H9 (cell line): Measurements from ENCODE around the gene AASS. TPM values are rescaled to one million over a fixed set of nuclear protein-coding genes. Genes with fewer than 3 reads are reported as not detected.

ENCODE experiments used
- DNase-seq: peaks from one replicate; pipeline ENCODE4 v3.0.0-alpha.2; 2017
- H2AFZ ChIP-seq: one replicate; pipeline ENCODE4 v1.6.1; 2013; ENCODE audit warnings: mild to moderate bottlenecking, low read length, control low read depth, moderate library complexity
- H2AK5ac ChIP-seq: 2 replicates; pipeline ENCODE4 v1.6.1; 2013; ENCODE audit warnings: low read length, control low read depth, mixed read lengths; ENCODE audit not compliant: insufficient read length
- H2BK120ac ChIP-seq: one replicate; pipeline ENCODE4 v1.6.1; 2013; ENCODE audit warnings: low read depth, mild to moderate bottlenecking, low read length, control low read depth, inconsistent platforms; ENCODE audit not compliant: poor library complexity, severe bottlenecking
- H2BK12ac ChIP-seq: 2 replicates; pipeline ENCODE4 v1.6.1; 2013; ENCODE audit warnings: low read length, control low read depth, mixed read lengths, low read depth; ENCODE audit not compliant: insufficient read length
- H2BK15ac ChIP-seq: 2 replicates; pipeline ENCODE4 v1.6.1; 2013; ENCODE audit warnings: low read depth, low read length, control low read depth
- H2BK20ac ChIP-seq: one replicate; pipeline ENCODE4 v1.6.1; 2013; ENCODE audit warnings: low read depth, mild to moderate bottlenecking, low read length, control low read depth, inconsistent platforms; ENCODE audit not compliant: poor library complexity, severe bottlenecking
- H2BK5ac ChIP-seq: 2 replicates; pipeline ENCODE4 v1.6.1; 2013; ENCODE audit warnings: low read length, control low read depth, mixed read lengths; ENCODE audit not compliant: insufficient read length
- H3K14ac ChIP-seq: 2 replicates; pipeline ENCODE4 v1.6.1; 2013; ENCODE audit warnings: low read length, control low read depth; ENCODE audit not compliant: insufficient read depth
- H3K18ac ChIP-seq: 2 replicates; pipeline ENCODE4 v1.6.1; 2013; ENCODE audit warnings: low read depth, mild to moderate bottlenecking, mixed read lengths, low read length, control low read depth; ENCODE audit not compliant: insufficient read length
- H3K23ac ChIP-seq: 2 replicates; pipeline ENCODE4 v1.6.1; 2013; ENCODE audit warnings: low read length, control low read depth, mixed read lengths, low read depth; ENCODE audit not compliant: insufficient read length
- H3K23me2 ChIP-seq: 2 replicates; pipeline ENCODE4 v1.6.1; 2013; ENCODE audit warnings: low read depth, mild to moderate bottlenecking, mixed read lengths, low read length, control low read depth; ENCODE audit not compliant: insufficient read length, poor library complexity, severe bottlenecking
- H3K27ac ChIP-seq: 2 replicates; pipeline ENCODE4 v1.5.1; 2013; ENCODE audit warnings: low read length, control low read depth, mixed read lengths, low read depth; ENCODE audit not compliant: insufficient read length
- H3K27me3 ChIP-seq: 2 replicates; pipeline ENCODE4 v1.6.1; 2013; ENCODE audit warnings: low read length, control low read depth, inconsistent platforms; ENCODE audit not compliant: insufficient read depth
- H3K4ac ChIP-seq: 2 replicates; pipeline ENCODE4 v1.6.1; 2013; ENCODE audit warnings: low read depth, mild to moderate bottlenecking, control low read depth, inconsistent platforms, low read length, moderate library complexity
- H3K4me1 ChIP-seq: 2 replicates; pipeline ENCODE4 v1.6.1; 2013; ENCODE audit warnings: low read length, control low read depth, inconsistent platforms; ENCODE audit not compliant: insufficient read depth
- H3K4me2 ChIP-seq: 2 replicates; pipeline ENCODE4 v1.6.1; 2013; ENCODE audit warnings: low read length, control low read depth, mixed read lengths; ENCODE audit not compliant: insufficient read length, insufficient read depth
- H3K56ac ChIP-seq: 2 replicates; pipeline ENCODE4 v1.6.1; 2013; ENCODE audit warnings: low read depth, mild to moderate bottlenecking, mixed read lengths, low read length, control low read depth; ENCODE audit not compliant: insufficient read length
- H3K79me1 ChIP-seq: 2 replicates; pipeline ENCODE4 v1.6.1; 2013; ENCODE audit warnings: low read depth, mild to moderate bottlenecking, moderate library complexity, low read length, control low read depth, inconsistent platforms; ENCODE audit not compliant: insufficient read depth, poor library complexity, severe bottlenecking
- H3K79me2 ChIP-seq: 2 replicates; pipeline ENCODE4 v1.6.1; 2013; ENCODE audit warnings: low read length, control low read depth, inconsistent platforms; ENCODE audit not compliant: insufficient read depth
- H3K9ac ChIP-seq: 2 replicates; pipeline ENCODE4 v1.6.1; 2013; ENCODE audit warnings: low read length, control low read depth, mixed read lengths; ENCODE audit not compliant: insufficient read length; ENCODE audit errors: extremely low read depth
- H3K9me3 ChIP-seq: one replicate; pipeline ENCODE4 v1.6.1; 2013; ENCODE audit warnings: low read depth, low read length, inconsistent platforms; ENCODE audit not compliant: control insufficient read depth
- H3T11ph ChIP-seq: one replicate; pipeline ENCODE4 v1.6.1; 2013; ENCODE audit warnings: mild to moderate bottlenecking, low read length, control low read depth, inconsistent platforms
- H4K20me1 ChIP-seq: one replicate; pipeline ENCODE4 v1.6.1; 2013; ENCODE audit not compliant: control insufficient read depth, insufficient read length, insufficient read depth
- H4K5ac ChIP-seq: 2 replicates; pipeline ENCODE4 v1.6.1; 2013; ENCODE audit warnings: low read depth, mild to moderate bottlenecking, mixed read lengths, low read length, control low read depth; ENCODE audit not compliant: insufficient read length
- H4K8ac ChIP-seq: replicated peaks from 2 replicates; pipeline ENCODE4 v1.6.1; 2013; ENCODE audit warnings: low read length, control low read depth, mixed read lengths, low read depth; ENCODE audit not compliant: insufficient read length
- H4K91ac ChIP-seq: 2 replicates; pipeline ENCODE4 v1.6.1; 2013; ENCODE audit warnings: low read depth, mild to moderate bottlenecking, moderate library complexity, mixed read lengths, low read length, control low read depth; ENCODE audit not compliant: insufficient read length
- H3K27ac Mint-ChIP-seq, 3 experiments: 2 replicates in 2 of 3; 3 replicates in 1 of 3; pipeline ENCODE4 v1.8.0; 2020 to 2021; ENCODE audit warnings: mixed read lengths in 3 of 3, mild to moderate bottlenecking in 1 of 3, moderate library complexity in 1 of 3
- H3K27me3 Mint-ChIP-seq: 2 replicates; pipeline ENCODE4 v1.8.0; 2021; ENCODE audit warnings: low read depth, mild to moderate bottlenecking, moderate library complexity, mixed read lengths
- H3K36me3 Mint-ChIP-seq, 3 experiments: 2 replicates in 2 of 3; 3 replicates in 1 of 3; pipeline ENCODE4 v1.8.0; 2020 to 2021; ENCODE audit warnings: low read depth in 3 of 3, mixed read lengths in 3 of 3; ENCODE audit not compliant: insufficient read depth in 1 of 3
- H3K4me1 Mint-ChIP-seq, 2 experiments: 2 replicates each; pipeline ENCODE4 v1.8.0; 2020; ENCODE audit warnings: mixed read lengths in 2 of 2
- H3K4me3 Mint-ChIP-seq, 2 experiments: 2 replicates in 1 of 2; 3 replicates in 1 of 2; pipeline ENCODE4 v1.8.0; 2020 to 2021; ENCODE audit warnings: mild to moderate bottlenecking in 2 of 2, mixed read lengths in 2 of 2, moderate library complexity in 1 of 2
- H3K9me3 Mint-ChIP-seq, 2 experiments: 2 replicates in 1 of 2; 3 replicates in 1 of 2; pipeline ENCODE4 v1.8.0; 2020; ENCODE audit warnings: mild to moderate bottlenecking in 2 of 2, mixed read lengths in 2 of 2, moderate library complexity in 1 of 2
- WGBS: extraction: QIAGEN DNeasy Blood & Tissue Kit; methylation state at CpG from one replicate; pipeline ENCODE4 v1.1.7; 2013; ENCODE audit warnings: missing lambda C conversion rate, low lambda C conversion rate, mixed read lengths; ENCODE audit not compliant: insufficient read length; ENCODE audit errors: extremely low coverage; 5-methylcytosine and 5-hydroxymethylcytosine counted together
- total RNA-seq: library from RNA; stranded (reverse); gene quantifications from 2 replicates; pipeline ENCODE4 v1.2.1, GENCODE V29; 2021
- TF ChIP-seq, protein P1 (sequence below): fragments of 200-600 bp; sonication (generic); conservative IDR thresholded peaks from 3 replicates; pipeline ENCODE4 v1.8.0; 2021; ENCODE audit warnings: antibody characterized with exemption, mild to moderate bottlenecking

The AASS gene
- total RNA-seq, 1 experiment from 2014 or later = 398 TPM

GRCh38 chr7:122148878-122149277, 4.8 kb upstream of the AASS start:
- Histone ChIP-seq H4K5ac (no peak overlapping the region), H3K4ac (no peak overlapping the region), H3K27ac (peak overlapping the region; percentile 91), H3K23me2 (peaks cover 6% of the 10 kb centered on the region), H3K79me1 (no peaks in the 10 kb centered on the region), H2BK5ac (no peak overlapping the region), H2AFZ (no peak overlapping the region), H3K9ac (no peak overlapping the region), H2BK120ac (no peak overlapping the region), H3T11ph (no peak overlapping the region), H3K23ac (no peak overlapping the region), H4K91ac (no peak overlapping the region), H3K18ac (no peak overlapping the region), H3K79me2 (peaks cover 13% of the 10 kb centered on the region; the same call in 1 of the 2 replicates), H4K8ac (no peak overlapping the region), H2BK12ac (no peak overlapping the region), H3K4me1 (peaks cover 17% of the 10 kb centered on the region), H4K20me1 (no peaks in the 10 kb centered on the region), H3K9me3 (no peaks in the 10 kb centered on the region), H2AK5ac (no peak overlapping the region), H2BK20ac (no peak overlapping the region), H2BK15ac (no peak overlapping the region), H3K27me3 (no peaks in the 10 kb centered on the region), H3K4me2 (peak overlapping the region; percentile 7), H3K56ac (no peak overlapping the region), H3K14ac (no peak overlapping the region)
- no CpG with 5 or more reads among the region's 2 CpGs for WGBS
- TF ChIP-seq, protein P1, sequence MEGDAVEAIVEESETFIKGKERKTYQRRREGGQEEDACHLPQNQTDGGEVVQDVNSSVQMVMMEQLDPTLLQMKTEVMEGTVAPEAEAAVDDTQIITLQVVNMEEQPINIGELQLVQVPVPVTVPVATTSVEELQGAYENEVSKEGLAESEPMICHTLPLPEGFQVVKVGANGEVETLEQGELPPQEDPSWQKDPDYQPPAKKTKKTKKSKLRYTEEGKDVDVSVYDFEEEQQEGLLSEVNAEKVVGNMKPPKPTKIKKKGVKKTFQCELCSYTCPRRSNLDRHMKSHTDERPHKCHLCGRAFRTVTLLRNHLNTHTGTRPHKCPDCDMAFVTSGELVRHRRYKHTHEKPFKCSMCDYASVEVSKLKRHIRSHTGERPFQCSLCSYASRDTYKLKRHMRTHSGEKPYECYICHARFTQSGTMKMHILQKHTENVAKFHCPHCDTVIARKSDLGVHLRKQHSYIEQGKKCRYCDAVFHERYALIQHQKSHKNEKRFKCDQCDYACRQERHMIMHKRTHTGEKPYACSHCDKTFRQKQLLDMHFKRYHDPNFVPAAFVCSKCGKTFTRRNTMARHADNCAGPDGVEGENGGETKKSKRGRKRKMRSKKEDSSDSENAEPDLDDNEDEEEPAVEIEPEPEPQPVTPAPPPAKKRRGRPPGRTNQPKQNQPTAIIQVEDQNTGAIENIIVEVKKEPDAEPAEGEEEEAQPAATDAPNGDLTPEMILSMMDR = no peak
- H3K27me3 Mint-ChIP-seq = no peaks in the 10 kb centered on the region
- H3K4me1 Mint-ChIP-seq = peaks cover 61 to 69% of the 10 kb centered on the region in 2 experiments
- peaks cover 0 to 19% of the 10 kb centered on the region in 2 experiments for H3K9me3 Mint-ChIP-seq
- no peak for DNase-seq
- H3K4me3 Mint-ChIP-seq = peak overlapping the region in 1 of 2 experiments; percentile 1; a peak in 2 of 5 replicates
- peaks cover 24 to 38% (median 32%) of the 10 kb centered on the region in 3 experiments for H3K36me3 Mint-ChIP-seq
- peak overlapping the region; percentile 44 to 94 (median 63); a peak in 6 of 7 replicates for H3K27ac Mint-ChIP-seq
